HepG2 (cell line): ENCODE results near the gene INSR. TPM values are rescaled to one million over a fixed set of nuclear protein-coding genes. Genes with fewer than 3 reads are reported as not detected.

ENCODE experiments used
- CCDC6 ChIP-seq: sonication (generic); formaldehyde crosslinking; IDR thresholded peaks from 2 replicates; pipeline ENCODE4 v1.8.1; 2022; ENCODE audit warnings: mild to moderate bottlenecking, missing genetic modification reagents, moderate library complexity
- DPF2 ChIP-seq: sonication (generic); formaldehyde crosslinking; IDR thresholded peaks from 2 replicates; pipeline ENCODE4 v1.4.0; 2020; ENCODE audit warnings: mild to moderate bottlenecking, low read depth, missing genetic modification reagents, borderline replicate concordance
- IKZF4 ChIP-seq: sonication (generic); formaldehyde crosslinking; IDR thresholded peaks from 2 replicates; pipeline ENCODE4 v1.5.1; 2020; ENCODE audit warnings: borderline replicate concordance, mild to moderate bottlenecking, low read depth, missing genetic modification reagents; ENCODE audit errors: not compliant biosample characterization
- MAZ ChIP-seq, 2 experiments: sonication (generic) in 1 of 2; formaldehyde crosslinking in 1 of 2; IDR thresholded peaks; 2 replicates each; pipeline versions ENCODE4 v1.5.0 to v1.6.1; 2012 to 2020; ENCODE audit warnings: low read depth in 2 of 2, mild to moderate bottlenecking in 2 of 2, borderline replicate concordance in 1 of 2, improper control_type of control experiment in 1 of 2, low read length in 1 of 2, missing genetic modification reagents in 1 of 2, moderate library complexity in 1 of 2
- STAT5B ChIP-seq: sonication (generic); formaldehyde crosslinking; IDR thresholded peaks from 2 replicates; pipeline ENCODE4 v1.4.0; 2020; ENCODE audit warnings: missing genetic modification reagents
- TARDBP ChIP-seq: sonication (generic); formaldehyde crosslinking; IDR thresholded peaks from 2 replicates; pipeline ENCODE4 v1.8.0; 2022; ENCODE audit warnings: mild to moderate bottlenecking, missing genetic modification reagents
- YEATS2 ChIP-seq: sonication (generic); formaldehyde crosslinking; IDR thresholded peaks from 2 replicates; pipeline ENCODE4 v1.4.0; 2020; ENCODE audit warnings: missing genetic modification reagents, borderline replicate concordance
- ZBTB26 ChIP-seq: IDR thresholded peaks from 2 replicates; pipeline ENCODE4 v1.6.1; 2016; ENCODE audit warnings: missing compliant biosample characterization, missing genetic modification reagents, borderline replicate concordance
- ZBTB38 ChIP-seq: sonication (generic); formaldehyde crosslinking; IDR thresholded peaks from 2 replicates; pipeline ENCODE4 v1.5.1; 2020; ENCODE audit warnings: mild to moderate bottlenecking, missing genetic modification reagents
- ZBTB44 ChIP-seq: sonication (generic); formaldehyde crosslinking; IDR thresholded peaks from 2 replicates; pipeline ENCODE4 v1.4.0; 2020; ENCODE audit warnings: missing genetic modification reagents
- ZFP36 ChIP-seq: fragments of 150-350 bp; IDR thresholded peaks from 2 replicates; pipeline ENCODE4 v1.6.1; 2018; ENCODE audit warnings: borderline replicate concordance, low read length, low read depth; ENCODE audit not compliant: partially characterized antibody
- ZNF292 ChIP-seq: sonication (generic); formaldehyde crosslinking; IDR thresholded peaks from 2 replicates; pipeline ENCODE4 v1.8.1; 2022; ENCODE audit warnings: mild to moderate bottlenecking, low read depth, missing genetic modification reagents, borderline replicate concordance
- ZNF768 ChIP-seq: sonication (generic); formaldehyde crosslinking; IDR thresholded peaks from 2 replicates; pipeline ENCODE4 v1.4.0; 2020; ENCODE audit warnings: missing genetic modification reagents
- ZNF83 ChIP-seq: sonication (generic); formaldehyde crosslinking; IDR thresholded peaks from 2 replicates; pipeline ENCODE4 v1.4.0; 2020; ENCODE audit warnings: missing genetic modification reagents, mild to moderate bottlenecking, borderline replicate concordance
- ZNF839 ChIP-seq: sonication (generic); formaldehyde crosslinking; IDR thresholded peaks from 2 replicates; pipeline ENCODE4 v1.4.0; 2020; ENCODE audit warnings: missing genetic modification reagents, mild to moderate bottlenecking, borderline replicate concordance
- polyA plus RNA-seq, 8 experiments: library from polyadenylated mRNA; depleted of rRNA in 3 of 8; stranded (reverse) in 7 of 8; unstranded in 1 of 8; fragments of >200 nt; fragmentation: Illumina TruSeq in 4 of 8; extraction: Trizol in 4 of 8; gene quantifications; 2 replicates each; pipeline versions ENCODE4 v1.2.1 to v1.2.3, GENCODE V29; 2011 to 2016; ENCODE audit warnings: low read depth in 4 of 8, missing spikeins in 1 of 8, mixed read lengths in 1 of 8; ENCODE audit not compliant: insufficient read depth in 1 of 8
- total RNA-seq, 5 experiments: library from RNA; depleted of rRNA; stranded (reverse); fragments of >200 nt; fragmentation: Illumina TruSeq; extraction: Trizol; gene quantifications; 2 replicates each; pipeline ENCODE4 v1.2.3, GENCODE V29; 2016; ENCODE audit warnings: low read depth in 1 of 5
- TF ChIP-seq, protein P1 (sequence below): sonication (generic); formaldehyde crosslinking; IDR thresholded peaks from 2 replicates; pipeline ENCODE4 v1.4.0; 2020; ENCODE audit warnings: missing genetic modification reagents, borderline replicate concordance
- TF ChIP-seq, protein P2 (sequence below): sonication (generic); formaldehyde crosslinking; IDR thresholded peaks from 2 replicates; pipeline ENCODE4 v1.4.0; 2020; ENCODE audit warnings: mild to moderate bottlenecking, missing genetic modification reagents
- TF ChIP-seq, protein P3 (sequence below): sonication (generic); formaldehyde crosslinking; conservative IDR thresholded peaks from 2 replicates; pipeline ENCODE4 v1.8.0; 2022; ENCODE audit warnings: mild to moderate bottlenecking, moderate library complexity, missing genetic modification reagents

INSR gene
- total and polyA plus RNA-seq, 2 of the 13 experiments (the other 11 are each of a cell fraction or from before 2014, with no cell fraction given), result 24.2 to 29.8 TPM

- TF ChIP-seq ZBTB26 (CRISPR knock-in tag) (peak; percentile 28; the same call in 1 of the 2 replicates), ZNF83 (CRISPR knock-in tag) (0 out of 2 replicates have a peak, but pooled peaks have one; percentile 41), ZBTB44 (no peak), TARDBP (CRISPR knock-in tag) (0 out of 2 replicates have a peak, but pooled peaks have one; percentile 30), CCDC6 (CRISPR knock-in tag) (peak; percentile 53; the same call in 1 of the 2 replicates), IKZF4 (peak; percentile 74), YEATS2 (no peak; the same call in 1 of the 2 replicates), ZNF292 (CRISPR knock-in tag) (peak; percentile 27; the same call in 1 of the 2 replicates), ZBTB38 (CRISPR knock-in tag) (0 out of 2 replicates have a peak, but pooled peaks have one; percentile 11), MAZ (IDR thresholded peaks at IDR 0.05; ENCODE audit: borderline replicate concordance, low read depth, low read length) (0 out of 2 replicates have a peak, but pooled peaks have one; percentile 7), MAZ (CRISPR knock-in tag; IDR thresholded peaks at IDR 0.05; ENCODE audit: low read depth) (peak; percentile 16; the same call in 1 of the 2 replicates), ZNF839 (no peak), ZFP36 (no peak), STAT5B (CRISPR knock-in tag) (peak; percentile 82), ZNF768 (CRISPR knock-in tag) (peak; percentile 72), DPF2 (CRISPR knock-in tag) (no peak)
- TF ChIP-seq, protein P1, sequence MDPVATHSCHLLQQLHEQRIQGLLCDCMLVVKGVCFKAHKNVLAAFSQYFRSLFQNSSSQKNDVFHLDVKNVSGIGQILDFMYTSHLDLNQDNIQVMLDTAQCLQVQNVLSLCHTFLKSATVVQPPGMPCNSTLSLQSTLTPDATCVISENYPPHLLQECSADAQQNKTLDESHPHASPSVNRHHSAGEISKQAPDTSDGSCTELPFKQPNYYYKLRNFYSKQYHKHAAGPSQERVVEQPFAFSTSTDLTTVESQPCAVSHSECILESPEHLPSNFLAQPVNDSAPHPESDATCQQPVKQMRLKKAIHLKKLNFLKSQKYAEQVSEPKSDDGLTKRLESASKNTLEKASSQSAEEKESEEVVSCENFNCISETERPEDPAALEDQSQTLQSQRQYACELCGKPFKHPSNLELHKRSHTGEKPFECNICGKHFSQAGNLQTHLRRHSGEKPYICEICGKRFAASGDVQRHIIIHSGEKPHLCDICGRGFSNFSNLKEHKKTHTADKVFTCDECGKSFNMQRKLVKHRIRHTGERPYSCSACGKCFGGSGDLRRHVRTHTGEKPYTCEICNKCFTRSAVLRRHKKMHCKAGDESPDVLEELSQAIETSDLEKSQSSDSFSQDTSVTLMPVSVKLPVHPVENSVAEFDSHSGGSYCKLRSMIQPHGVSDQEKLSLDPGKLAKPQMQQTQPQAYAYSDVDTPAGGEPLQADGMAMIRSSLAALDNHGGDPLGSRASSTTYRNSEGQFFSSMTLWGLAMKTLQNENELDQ, result no peak
- TF ChIP-seq, protein P2, sequence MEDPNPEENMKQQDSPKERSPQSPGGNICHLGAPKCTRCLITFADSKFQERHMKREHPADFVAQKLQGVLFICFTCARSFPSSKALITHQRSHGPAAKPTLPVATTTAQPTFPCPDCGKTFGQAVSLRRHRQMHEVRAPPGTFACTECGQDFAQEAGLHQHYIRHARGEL (CRISPR knock-in tag), result no peak
- TF ChIP-seq, protein P3, sequence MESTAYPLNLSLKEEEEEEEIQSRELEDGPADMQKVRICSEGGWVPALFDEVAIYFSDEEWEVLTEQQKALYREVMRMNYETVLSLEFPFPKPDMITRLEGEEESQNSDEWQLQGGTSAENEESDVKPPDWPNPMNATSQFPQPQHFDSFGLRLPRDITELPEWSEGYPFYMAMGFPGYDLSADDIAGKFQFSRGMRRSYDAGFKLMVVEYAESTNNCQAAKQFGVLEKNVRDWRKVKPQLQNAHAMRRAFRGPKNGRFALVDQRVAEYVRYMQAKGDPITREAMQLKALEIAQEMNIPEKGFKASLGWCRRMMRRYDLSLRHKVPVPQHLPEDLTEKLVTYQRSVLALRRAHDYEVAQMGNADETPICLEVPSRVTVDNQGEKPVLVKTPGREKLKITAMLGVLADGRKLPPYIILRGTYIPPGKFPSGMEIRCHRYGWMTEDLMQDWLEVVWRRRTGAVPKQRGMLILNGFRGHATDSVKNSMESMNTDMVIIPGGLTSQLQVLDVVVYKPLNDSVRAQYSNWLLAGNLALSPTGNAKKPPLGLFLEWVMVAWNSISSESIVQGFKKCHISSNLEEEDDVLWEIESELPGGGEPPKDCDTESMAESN (CRISPR knock-in tag), result no peak; the same call in 1 of the 2 replicates
Measured at GRCh38 chr19:7294558-7295212, 471 bp upstream of the INSR start (continued).
